Epithelial cell of prostate (primary cell): ENCODE results near the gene PTBP3.
"Not testable (repeated sequence)": the region's sequence is repeated elsewhere in the genome, so short reads cannot be mapped to it uniquely, and the experiment has no call there.

Experiments
- DNase-seq: peaks from one replicate; pipeline ENCODE4 v3.0.0-alpha.2; 2011; ENCODE audit warnings: low read depth, low spot score
- H3K27ac ChIP-seq: fragments of 450-650 bp; 2 replicates; pipeline ENCODE4 v1.5.1; 2017; ENCODE audit warnings: mild to moderate bottlenecking

The PTBP3 gene

DNA sequence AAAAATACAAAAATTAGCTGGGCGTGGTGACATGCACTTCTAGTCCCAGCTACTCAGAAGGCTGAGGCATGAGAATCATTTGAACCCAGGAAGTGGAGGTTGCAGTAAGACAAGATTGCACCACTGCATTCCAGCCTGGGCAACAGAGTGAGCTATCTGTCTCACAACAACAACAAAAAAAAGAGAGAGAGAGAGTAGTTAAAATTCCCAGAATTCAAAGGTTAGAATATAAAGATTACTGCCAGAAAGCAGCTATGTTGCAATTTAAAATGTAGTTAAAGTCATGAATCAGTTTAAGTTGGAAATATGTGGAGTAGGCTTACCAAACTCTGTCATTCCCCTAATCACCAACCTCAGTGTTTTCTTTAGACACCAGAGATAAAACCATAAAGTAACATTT, 99.7 kb downstream of the PTBP3 start:
- DNase-seq, result no peak
- peak overlapping the region; percentile 38 for H3K27ac ChIP-seq

GRCh38 chr9:112232233-112232632, 101.2 kb downstream of the PTBP3 start:
- no peak for DNase-seq
- H3K27ac ChIP-seq, result no peak overlapping the region

DNA sequence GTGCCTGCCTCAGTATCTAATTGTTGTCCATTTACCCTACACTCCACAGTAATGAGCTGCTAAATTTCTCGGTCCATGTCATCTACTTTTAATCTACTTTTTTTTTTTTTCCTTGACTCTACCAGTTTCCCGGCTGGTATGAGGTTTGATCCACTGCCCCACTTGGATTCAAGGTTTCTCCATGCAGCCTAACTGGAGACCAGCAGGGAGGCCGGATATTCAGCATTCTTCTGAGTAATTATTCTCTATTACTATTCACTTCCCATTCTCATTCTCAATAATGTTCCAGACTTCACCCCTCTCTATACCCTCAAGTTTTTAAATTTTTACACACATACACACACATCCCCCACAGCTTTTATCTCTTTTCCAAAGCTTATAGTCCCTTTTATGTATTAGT, 107.3 kb downstream of the PTBP3 start:
- no peak for DNase-seq
- no peak overlapping the region for H3K27ac ChIP-seq

DNA sequence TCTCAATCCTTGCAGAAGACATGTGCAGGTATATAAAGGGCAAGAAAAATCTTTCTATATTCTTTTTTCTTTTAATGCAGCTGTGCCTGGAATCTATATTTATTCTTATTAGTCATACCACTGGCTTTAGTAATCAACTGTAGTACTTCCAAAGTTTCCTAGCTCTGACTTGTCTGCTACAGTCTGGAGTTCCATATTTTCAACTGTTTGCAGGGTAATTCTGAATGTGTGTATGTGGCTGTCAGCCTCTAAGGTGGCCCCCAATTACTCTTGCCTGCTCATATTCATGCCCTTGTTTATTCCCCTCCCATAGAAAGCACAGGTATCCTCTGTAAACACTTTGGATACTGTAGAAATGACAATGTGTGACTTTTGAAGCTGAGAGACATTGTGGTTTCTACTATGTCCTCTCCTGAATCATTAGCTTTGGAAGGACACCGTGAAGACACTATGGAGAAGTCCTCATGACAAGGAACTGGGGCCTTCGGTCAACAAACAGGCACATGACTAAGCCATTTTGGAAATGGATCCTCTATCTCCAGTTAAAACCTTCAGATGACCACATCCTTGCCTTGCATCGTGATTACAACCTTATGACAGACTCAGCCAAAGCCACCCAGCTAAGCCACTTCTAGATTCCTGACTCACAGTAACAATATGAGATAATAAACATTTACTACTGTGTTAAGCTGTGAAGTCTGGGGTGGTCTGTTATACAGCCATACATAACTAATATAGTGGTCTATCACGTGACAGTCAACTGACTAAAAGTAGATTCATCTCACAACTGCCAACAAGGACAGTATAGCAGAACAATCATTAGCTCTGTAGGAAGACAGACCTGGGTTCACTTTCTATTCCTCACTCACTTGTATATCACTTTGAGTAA, 108.8 kb downstream of the PTBP3 start:
- H3K27ac ChIP-seq, result peak overlapping the region; percentile 57
- no peak for DNase-seq

- DNase-seq, result no peak
- no peak overlapping the region for H3K27ac ChIP-seq
Observed at GRCh38 chr9:112218908-112219307, 114.5 kb downstream of the PTBP3 start.

GRCh38 chr9:112212926-112213325, 120.5 kb downstream of the PTBP3 start:
- H3K27ac ChIP-seq, result no peak overlapping the region

DNA sequence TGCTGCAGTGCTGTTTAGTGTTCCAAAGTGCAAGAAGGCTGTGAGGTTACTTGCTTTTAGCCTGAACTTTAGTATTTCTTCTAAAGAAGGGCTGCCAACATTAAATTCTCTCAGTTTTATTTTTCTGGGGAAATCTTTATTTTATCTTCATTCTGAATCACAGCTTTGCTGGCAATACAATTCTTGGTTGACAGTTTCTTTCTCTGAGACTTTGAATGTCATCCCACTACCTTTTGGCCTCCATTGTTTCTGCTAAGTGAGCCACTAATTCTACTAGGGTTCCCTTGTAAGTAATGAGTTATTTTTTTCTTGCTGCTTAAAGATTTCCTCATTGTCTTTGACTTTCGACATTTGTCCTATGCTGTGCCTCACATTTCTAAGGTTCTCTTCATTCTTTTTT, 126.0 kb downstream of the PTBP3 start:
- H3K27ac ChIP-seq, result no peak overlapping the region
- DNase-seq, result no peak

More at GRCh38 chr9:112212926-112213325, 120.5 kb downstream of the PTBP3 start:
- DNase-seq, result no peak

DNA sequence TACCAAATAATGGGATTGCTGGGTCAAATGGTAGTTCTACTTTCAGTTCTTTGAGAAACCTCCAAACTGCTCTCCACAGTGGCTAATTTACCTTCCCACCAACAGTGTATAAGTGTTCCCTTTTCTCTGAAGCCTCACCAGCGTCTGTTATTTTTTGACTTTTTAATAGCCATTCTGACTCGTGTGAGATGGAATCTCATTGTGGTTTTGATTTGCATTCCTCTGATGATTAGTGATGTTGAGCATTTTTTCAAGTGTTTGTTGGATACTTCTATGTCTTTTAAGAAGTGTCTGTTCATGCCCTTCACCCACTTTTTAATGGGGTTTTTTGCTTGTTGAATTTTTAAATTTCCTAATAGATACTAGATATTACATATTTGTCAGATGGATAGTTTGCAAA, 129.9 kb downstream of the PTBP3 start:
- no peak for DNase-seq
- peak overlapping the region; percentile 21 for H3K27ac ChIP-seq

- DNase-seq, result no peak
- no peak overlapping the region for H3K27ac ChIP-seq
Observed at GRCh38 chr9:112200711-112201110, 132.7 kb downstream of the PTBP3 start.

- no peak overlapping the region for H3K27ac ChIP-seq
Observed at GRCh38 chr9:112198646-112199045, 134.8 kb downstream of the PTBP3 start.

GRCh38 chr9:112194969-112195431, 138.4 kb downstream of the PTBP3 start:
- no peak for DNase-seq
- no peak overlapping the region for H3K27ac ChIP-seq

More at GRCh38 chr9:112198646-112199045, 134.8 kb downstream of the PTBP3 start:
- no peak for DNase-seq

- H3K27ac ChIP-seq, result no peak overlapping the region
- no peak for DNase-seq
Observed at GRCh38 chr9:112193572-112194288, 139.7 kb downstream of the PTBP3 start.

- not testable (repeated sequence) for H3K27ac ChIP-seq, DNase-seq
Observed at GRCh38 chr9:112190320-112190719, 143.1 kb downstream of the PTBP3 start.

DNA sequence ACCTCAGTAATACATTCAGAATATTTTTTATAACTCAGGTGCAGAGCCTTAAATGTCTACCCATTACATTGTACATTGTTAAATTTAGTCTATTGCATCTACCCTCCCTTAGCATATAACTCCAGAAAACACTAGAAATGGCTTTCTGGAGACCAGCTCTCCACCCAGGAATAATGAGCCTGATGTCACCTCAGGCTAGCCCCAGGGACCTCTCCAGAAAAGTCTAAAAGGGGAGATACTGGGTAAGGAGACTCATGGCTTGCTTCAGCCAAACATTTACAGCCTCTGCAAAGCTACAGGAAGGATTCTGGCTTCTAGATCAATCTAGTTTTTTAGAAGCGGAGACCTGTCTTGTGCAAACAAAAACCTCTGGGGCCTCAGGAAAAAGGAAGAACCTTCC, 144.5 kb downstream of the PTBP3 start:
- H3K27ac ChIP-seq, result no peak overlapping the region
- DNase-seq, result no peak

- H3K27ac ChIP-seq, result peak overlapping the region; percentile 44
Observed at GRCh38 chr9:112187404-112187803, 146.0 kb downstream of the PTBP3 start.

GRCh38 chr9:112186695-112187094, 146.7 kb downstream of the PTBP3 start:
- H3K27ac ChIP-seq, result peak overlapping the region; percentile 44
- no peak for DNase-seq

More at GRCh38 chr9:112187404-112187803, 146.0 kb downstream of the PTBP3 start:
- no peak for DNase-seq

DNA sequence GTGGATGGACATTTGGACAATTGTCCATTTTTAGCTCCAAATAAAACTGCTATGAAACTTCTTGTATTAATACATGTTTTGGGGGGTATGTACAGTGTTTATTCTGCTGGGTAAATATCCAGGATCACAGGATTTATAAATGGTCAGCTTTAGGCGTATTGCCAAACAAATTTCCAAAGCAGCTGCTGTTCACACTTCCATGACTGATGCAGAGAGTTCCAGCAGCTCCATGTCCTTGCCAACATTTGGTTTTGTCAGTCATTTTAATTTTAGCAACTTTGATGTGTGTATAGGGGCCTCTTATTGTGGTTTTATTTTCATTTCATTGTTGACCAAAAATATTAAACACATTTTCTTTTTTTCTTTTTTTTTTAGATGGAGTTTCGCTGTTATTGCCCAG, 148.5 kb downstream of the PTBP3 start:
- H3K27ac ChIP-seq, result no peak overlapping the region

GRCh38 chr9:112184221-112184620, 149.2 kb downstream of the PTBP3 start:
- no peak for DNase-seq
- no peak overlapping the region for H3K27ac ChIP-seq

More for the DNA sequence above, 148.5 kb downstream of the PTBP3 start:
- DNase-seq, result no peak

DNA sequence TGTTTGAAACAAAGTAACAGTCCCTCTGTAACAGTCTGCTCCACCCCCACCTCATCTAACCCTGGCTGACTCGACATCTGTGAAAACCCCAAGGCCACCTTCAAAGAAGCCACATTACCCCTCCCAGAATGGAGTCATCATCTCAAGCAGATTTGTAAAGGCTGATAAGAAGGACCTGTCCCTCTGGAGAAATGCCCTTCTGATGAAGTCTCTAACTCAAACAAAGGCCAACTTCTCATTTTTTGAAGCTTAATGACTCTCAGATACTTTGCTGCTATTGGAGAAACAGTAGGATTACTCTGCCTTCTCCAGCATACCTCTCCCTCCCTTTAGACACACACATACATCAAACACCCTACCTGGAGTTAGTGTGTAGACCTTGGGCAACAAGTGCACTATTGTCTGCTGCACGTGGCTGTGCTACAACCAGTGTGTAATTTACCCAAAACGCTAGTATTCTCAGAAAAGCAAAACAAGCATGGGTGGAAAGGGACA, 153.0 kb downstream of the PTBP3 start:
- no peak overlapping the region for H3K27ac ChIP-seq
- DNase-seq, result no peak

- no peak for DNase-seq
- no peak overlapping the region for H3K27ac ChIP-seq
Observed at GRCh38 chr9:112179816-112180215, 153.6 kb downstream of the PTBP3 start.

DNA sequence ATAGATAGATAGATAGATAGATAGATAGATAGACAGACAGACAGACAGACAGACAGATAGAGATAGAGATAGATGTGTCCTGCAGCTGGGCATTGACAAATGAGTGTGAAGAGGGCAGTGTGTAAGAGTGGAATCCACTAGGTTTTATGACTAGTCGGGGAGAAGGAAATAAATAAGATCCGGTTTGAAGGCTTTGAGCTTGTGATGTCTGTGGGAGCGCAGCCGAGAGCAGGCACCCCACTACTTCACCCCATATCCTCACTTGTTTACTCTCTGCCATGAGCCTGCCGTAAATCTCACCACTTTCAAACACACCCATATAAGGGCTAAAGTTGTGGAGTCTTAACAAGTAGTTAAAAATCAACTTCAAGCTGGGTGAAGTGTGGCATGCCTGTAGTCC, 156.9 kb downstream of the PTBP3 start:
- DNase-seq, result no peak
- H3K27ac ChIP-seq, result no peak overlapping the region
